Germinal center (tissue), 1 donor: ENCODE measurements around the gene SLC7A1.
A peak's percentile ranks its signal among the peaks of the same experiment; 100 is the strongest.
"Not testable (repeated sequence)": the region's sequence is repeated elsewhere in the genome, so short reads cannot be mapped to it uniquely, and the experiment has no call there.

Experiments
- DNase-seq: peaks from one replicate; pipeline ENCODE4 v3.0.0; 2012; ENCODE audit warnings: mixed read lengths, low spot score

Gene SLC7A1

GRCh38 chr13:29595380-29596063, at the start of gene SLC7A1:
TSS of gene SLC7A1 (minus strand) at chr13:29595688. CDS start at chr13:29536188, 59,500 bp downstream.
- DNase-seq = peak; percentile 95

- no peak for DNase-seq
Observed at GRCh38 chr13:29640665-29641064, 45.2 kb upstream of the SLC7A1 start.

- DNase-seq = not testable (repeated sequence)
Observed at GRCh38 chr13:29636831-29637230, 41.3 kb upstream of the SLC7A1 start.

- DNase-seq = no peak
Observed at GRCh38 chr13:29624997-29625396, 29.5 kb upstream of the SLC7A1 start.

- no peak for DNase-seq
Observed at GRCh38 chr13:29621841-29622240, 26.4 kb upstream of the SLC7A1 start.

GRCh38 chr13:29621051-29621800, 25.7 kb upstream of the SLC7A1 start:
- DNase-seq = no peak

- no peak for DNase-seq
Observed at GRCh38 chr13:29619995-29620394, 24.5 kb upstream of the SLC7A1 start.

GRCh38 chr13:29613101-29613500, 17.6 kb upstream of the SLC7A1 start:
- DNase-seq = no peak

- DNase-seq = no peak
Observed at GRCh38 chr13:29607465-29607864, 12.0 kb upstream of the SLC7A1 start.

GRCh38 chr13:29605860-29606526, 10.5 kb upstream of the SLC7A1 start:
- DNase-seq = no peak

- no peak for DNase-seq
Observed at GRCh38 chr13:29598321-29598720, 2.8 kb upstream of the SLC7A1 start.

GRCh38 chr13:29597706-29598105, 2.2 kb upstream of the SLC7A1 start:
- DNase-seq = no peak

GRCh38 chr13:29597246-29597645, 1.8 kb upstream of the SLC7A1 start:
- DNase-seq = no peak

- no peak for DNase-seq
Observed at GRCh38 chr13:29596064-29596418, 553 bp upstream of the SLC7A1 start.

GRCh38 chr13:29594710-29595379, 643 bp downstream of the SLC7A1 start:
- peak; percentile 53 for DNase-seq

- peak; percentile 45 for DNase-seq
Observed at GRCh38 chr13:29594303-29594709, 1.2 kb downstream of the SLC7A1 start.

GRCh38 chr13:29593605-29594297, 1.7 kb downstream of the SLC7A1 start:
- no peak for DNase-seq

- no peak for DNase-seq
Observed at GRCh38 chr13:29591310-29591709, 4.2 kb downstream of the SLC7A1 start.

- no peak for DNase-seq
Observed at GRCh38 chr13:29589967-29590366, 5.5 kb downstream of the SLC7A1 start.

- DNase-seq = no peak
Observed at GRCh38 chr13:29589234-29589633, 6.3 kb downstream of the SLC7A1 start.

- no peak for DNase-seq
Observed at GRCh38 chr13:29587645-29588044, 7.8 kb downstream of the SLC7A1 start.
